ENCODE data around the gene PMPCA.

PMPCA gene

DNA sequence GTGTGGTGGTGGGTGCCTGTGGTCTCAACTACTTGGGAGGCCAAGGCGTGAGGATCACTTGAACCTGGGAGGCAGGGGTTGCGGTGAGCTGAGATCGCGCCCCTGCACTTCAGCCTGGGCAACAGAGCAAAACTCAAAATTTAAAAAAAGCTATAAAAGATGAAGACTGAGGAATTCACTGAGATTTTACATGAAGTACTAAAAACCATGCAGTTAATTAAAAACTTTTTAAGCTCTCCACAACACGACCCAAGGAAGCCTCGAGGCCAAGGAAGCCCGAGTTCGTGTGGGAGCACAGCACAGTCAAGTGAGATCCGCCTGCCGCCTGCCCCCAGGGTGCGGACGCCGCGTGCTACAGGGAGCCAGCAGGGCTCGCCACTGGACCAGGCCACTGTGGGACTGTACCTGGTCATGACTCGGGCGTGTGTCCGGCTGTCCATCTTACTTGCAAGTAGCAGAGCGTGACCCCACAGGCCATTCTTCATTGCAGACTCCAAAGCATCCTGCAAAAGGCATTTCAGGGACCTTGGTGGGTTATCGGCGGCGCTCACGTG lies 50.4 kb downstream of the PMPCA start:
- no peak for DNase-seq

DNA sequence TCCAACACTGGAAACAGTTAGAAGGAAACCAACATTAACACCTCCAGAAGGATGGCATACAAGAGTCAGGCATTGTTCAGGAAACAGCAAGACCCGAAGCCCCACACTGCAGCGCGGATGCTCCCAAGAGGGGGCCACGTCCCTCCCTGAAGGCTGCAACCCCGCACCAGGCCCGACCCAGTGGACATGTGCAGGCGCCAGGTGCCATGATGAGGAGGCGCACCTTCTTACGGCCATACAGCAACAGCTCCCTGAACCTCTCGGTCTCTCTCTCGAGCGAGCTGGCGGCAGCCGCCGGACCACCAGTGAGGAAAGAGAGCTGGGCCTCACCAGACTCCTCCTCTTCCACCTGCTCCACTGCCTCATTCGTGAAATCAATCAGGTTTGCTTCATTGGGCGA lies 52.2 kb downstream of the PMPCA start:
- no peak for DNase-seq

DNA sequence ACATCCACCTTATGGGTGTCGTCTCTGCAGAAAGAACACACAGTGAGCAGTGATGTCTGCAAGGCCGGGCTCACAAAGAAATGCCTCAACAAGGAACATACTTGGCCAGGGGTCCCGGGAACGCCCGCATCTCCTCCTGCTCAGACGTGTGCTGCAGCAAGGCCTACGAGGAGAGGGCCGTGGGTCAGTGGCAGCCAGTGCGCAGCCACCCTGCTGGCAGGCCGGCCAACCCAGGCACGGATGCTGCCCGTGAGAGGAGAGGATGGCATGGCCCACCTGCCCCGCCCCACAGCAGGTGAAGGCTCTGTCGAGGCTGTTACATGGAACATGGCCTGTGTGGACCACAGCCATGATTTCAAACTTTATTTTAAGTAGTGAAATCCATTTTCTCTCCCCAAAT lies 53.1 kb downstream of the PMPCA start:
- DNase-seq: no peak

DNA sequence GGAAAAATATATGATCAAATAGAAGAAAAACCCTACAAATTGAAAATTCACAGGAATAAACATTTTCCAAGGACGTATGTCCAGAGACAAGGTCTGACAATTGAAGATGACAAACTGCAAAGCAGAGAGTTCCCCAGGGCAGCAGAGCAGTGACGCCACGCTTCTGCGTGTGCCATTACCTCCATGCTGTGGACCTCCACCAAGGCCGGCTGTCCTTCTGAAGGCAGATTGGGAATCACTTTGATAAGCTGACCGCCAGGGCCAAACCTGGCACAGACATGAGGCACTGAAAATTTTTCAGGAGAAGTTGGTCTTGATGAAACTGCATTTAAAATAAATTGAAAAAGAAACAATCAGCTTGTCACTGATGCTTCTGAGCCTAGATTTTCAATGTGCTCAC lies 53.8 kb downstream of the PMPCA start:
- no peak for DNase-seq

DNA sequence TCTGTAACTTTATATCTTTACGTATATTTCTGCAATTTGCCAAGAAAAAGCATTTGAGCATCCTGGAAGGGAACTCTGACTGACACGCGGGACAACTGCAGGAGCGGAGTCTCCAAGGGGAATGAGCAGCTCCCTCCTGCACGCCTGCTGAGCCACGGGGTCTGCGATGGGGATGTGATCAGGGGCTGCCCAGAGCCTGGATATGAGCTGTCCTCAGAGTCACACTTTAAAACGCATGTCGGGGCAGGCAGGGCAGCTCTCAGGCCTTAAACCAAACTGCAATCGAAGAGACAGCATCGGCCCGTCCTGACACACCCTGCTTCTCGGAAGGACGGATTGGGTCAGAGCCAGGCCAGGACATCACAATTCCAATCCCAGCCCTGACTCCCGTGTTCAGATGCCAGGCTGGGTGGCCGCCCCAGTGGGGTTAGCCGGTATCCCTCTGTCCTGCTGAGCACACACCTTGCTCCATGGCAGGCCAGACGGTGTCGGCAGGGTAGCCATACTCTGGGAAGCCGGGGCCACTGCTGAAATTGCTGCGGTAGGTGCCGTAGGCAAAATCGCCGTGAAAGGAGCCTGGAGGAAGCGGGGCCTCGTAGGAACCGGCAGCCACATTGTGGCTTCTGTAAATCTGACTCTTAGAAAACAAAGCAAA lies 55.2 kb downstream of the PMPCA start:
- no peak for DNase-seq

DNA sequence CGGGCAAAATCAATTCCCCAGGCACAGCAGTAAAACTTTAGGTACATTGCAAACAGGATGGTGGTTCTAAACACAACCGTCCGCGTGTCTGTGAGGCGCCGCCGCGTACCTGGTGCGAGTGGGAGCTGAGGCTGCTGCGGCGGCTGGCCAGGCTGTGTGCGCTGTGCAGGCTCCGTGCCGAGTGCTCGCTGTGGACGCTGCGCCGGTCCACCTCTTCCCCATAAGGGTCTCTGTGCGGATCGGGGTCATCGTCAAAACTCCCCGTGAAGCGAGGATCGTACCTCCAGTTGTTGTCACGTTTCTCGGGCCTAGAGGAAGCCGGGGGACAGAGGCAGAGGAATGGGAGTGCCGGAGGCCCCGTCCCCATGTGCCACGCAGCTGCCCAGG lies 55.7 kb downstream of the PMPCA start:
- no peak for DNase-seq

DNA sequence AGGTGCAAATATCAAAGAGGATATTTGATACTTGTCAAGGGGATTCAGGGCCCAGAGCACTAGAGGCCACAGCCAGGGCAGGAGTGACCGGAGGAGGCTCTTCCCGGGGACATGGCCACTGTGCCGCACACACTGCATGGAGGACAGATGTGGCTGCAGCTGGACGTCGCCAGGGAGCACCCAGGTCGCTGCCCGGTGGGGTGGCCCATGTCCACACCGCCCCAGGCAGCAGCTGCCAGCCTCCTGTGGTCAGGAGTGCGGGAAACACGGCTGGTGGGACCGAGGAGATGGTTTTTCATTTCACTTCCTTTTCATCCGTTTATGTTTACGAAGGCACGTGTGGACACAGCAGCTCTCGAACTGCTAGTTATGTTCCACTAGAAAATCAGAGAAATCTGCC lies 57.3 kb downstream of the PMPCA start:
- no peak for DNase-seq

DNA sequence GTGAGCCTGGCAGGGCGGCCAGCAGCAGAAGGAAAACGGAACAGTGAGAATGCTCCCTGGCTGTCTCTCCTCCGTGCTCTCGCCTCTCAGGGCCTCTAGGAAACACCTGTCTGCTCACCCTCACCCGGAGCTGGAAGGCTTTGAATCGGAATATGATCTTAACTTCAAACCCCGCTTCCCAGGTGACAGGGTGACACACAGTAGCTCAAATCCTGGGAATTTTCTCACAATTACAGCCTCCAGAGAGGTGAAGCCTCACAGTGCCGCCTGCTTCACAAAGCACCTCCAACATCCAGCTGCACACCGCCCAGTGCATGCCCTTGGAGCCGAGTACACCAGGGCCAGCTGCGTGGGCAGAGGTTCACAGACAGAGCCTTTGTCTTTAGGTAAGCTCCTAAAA lies 59.9 kb downstream of the PMPCA start:
- DNase-seq: no peak

DNA sequence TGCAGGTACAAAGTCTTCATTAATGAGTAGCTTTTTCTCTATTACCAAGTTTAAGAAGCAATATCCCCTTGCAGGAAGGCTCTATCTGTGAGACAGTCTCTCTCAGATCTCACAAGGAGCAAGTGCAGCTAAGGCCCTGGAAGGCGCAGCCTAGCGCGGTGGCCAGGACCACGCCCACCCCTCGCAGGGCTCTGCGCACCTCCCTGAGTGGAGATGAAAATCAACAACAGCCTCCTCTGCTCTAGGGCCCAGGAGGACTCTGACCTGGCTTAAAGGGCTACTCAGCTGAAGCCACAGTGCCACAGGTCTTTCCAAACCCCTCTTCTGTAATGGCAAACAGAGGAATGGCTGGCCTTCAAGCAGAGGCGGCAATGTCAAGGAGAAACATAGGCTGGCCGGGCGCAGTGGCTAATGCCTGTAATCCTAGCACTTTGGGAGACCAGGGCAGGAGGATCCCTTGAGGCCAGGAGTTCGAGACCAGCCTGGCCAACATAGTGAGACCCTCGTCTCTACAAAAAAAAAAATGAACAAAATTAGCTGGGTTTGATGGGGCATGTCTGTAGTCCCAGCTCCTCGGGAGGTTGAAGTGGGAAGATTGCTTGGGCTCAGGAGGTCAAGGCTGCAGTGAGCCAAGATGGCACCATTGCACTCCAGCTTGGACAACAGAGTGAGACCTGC lies 60.5 kb downstream of the PMPCA start:
- no peak for DNase-seq

DNA sequence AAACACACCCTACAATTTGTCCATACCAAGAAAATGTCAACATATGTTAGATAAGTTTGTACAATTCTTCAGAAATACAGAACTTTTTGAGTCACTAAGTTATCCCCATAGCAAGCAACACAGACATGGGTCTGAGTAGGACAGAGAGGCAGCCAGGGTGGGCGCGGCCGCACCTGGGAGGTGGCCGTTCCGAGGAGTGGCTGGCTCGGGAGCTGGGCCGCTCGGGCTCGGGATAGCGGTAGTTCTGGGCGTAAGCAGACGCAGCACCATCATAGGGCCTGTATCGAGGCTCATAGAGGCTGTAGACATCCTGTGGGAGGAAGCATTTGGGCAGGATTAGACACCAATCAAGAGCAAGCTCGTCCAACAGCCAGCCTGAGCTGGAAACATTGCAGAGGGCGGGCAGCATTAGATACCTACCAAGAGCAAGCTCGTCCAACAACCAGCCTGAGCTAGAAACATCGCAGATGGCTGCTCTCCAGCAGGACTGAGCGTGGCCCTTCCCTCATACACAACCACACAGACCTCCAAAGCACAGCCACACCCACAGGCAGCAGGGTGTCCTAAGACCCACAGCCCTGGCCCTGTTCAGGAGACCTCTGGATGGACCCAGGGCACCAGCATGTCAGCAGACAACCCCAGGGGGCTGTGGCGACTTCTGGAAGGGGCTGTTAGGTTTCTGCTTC lies 61.5 kb downstream of the PMPCA start:
- no peak for DNase-seq

DNA sequence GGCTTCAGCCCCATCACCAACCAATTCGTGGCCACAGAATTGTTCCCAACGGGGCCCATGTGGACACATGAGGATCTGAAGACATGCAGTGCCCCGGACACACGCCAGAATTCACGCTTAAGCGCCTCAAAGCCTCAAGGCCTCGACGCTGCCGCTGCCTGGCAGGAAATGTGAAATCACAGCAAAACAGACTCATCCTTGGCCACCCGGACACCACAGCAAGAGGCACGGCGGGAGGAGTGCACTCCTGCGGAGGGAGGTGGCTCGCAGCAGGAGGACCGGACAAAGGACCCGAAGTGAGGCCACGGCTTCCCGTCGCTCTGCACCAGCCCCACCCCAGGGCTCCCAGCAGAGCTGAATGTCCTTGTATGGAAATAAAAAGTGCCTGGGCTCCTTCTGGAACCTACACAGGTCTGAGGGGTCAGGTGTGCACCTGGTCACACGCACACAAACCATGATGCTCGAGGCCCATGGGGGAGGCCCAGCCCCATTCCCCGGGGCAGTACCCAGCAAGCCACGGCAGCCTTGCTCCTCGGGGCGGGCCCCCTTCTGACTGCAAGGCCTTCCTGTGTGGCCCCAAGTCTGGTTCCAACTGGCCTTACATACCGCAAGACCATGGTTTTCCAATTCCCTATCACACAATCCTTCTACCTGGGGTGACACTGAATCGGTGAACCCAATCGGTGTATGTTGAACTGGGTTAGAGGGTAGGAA lies 62.3 kb downstream of the PMPCA start:
- DNase-seq: no peak

DNA sequence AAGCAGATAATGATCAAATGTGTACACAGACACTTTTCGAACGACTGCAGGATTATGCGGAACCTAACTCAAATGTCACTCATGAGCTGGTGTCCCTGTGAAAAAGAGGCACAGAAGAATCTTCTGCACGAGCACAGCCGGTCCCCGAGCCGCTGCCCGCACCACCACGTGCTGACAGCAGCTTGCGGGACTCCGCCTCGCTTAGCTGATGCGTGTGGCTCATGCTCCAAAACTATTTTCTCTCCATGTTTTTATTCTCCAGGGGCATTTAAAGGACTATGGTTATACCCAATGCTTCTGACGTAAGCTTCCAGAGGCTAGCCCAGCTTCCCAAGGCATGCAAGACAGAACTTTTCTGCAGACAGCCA lies 62.9 kb downstream of the PMPCA start:
- DNase-seq: no peak
